Stomach (tissue), 4 donors: ENCODE data around the gene BHLHA9.

ENCODE experiments used
- CTCF ChIP-seq, 7 experiments: fragments of 450-650 bp in 4 of 7; fragments of 200-600 bp in 3 of 7; sonication (generic) in 3 of 7; IDR thresholded peaks; one replicate each; pipeline ENCODE4 v1.5.1; 2016 to 2019; ENCODE audit warnings: antibody characterized with exemption in 7 of 7, control low read depth in 2 of 7, mild to moderate bottlenecking in 1 of 7
- POLR2A ChIP-seq, 4 donors: fragments of 450-650 bp; IDR thresholded peaks; one replicate each; pipeline ENCODE4 v1.6.1; 2016; ENCODE audit warnings: antibody characterized with exemption in 4 of 4, control low read depth in 2 of 4, mild to moderate bottlenecking in 1 of 4, moderate library complexity in 1 of 4
- POLR2AphosphoS5 ChIP-seq, 3 donors: sonication (generic); formaldehyde crosslinking; IDR thresholded peaks; one replicate each; pipeline ENCODE4 v1.6.1; 2016; ENCODE audit warnings: antibody characterized with exemption in 3 of 3

GRCh38 chr17:1290676-1291075, 20.4 kb downstream of the BHLHA9 start:
- TF ChIP-seq CTCF (IDR thresholded peaks at IDR 0.05) (no peak), POLR2AphosphoS5 (IDR thresholded peaks at IDR 0.05) (no peak), POLR2A (IDR thresholded peaks at IDR 0.05) (no peak)
